NCI-H2107 treated with DMSO at 0.1 percent for 48 hours (cell line): ENCODE results near the gene MBD4.
A peak's percentile ranks its signal among the peaks of the same experiment; 100 is the strongest.
"Not testable (repeated sequence)": the region's sequence is repeated elsewhere in the genome, so short reads cannot be mapped to it uniquely, and the experiment has no call there.

ENCODE experiments used
- DNase-seq: peaks from one replicate; lab custom pipeline; 2025; ENCODE audit not compliant: unreplicated experiment; lab: John Stamatoyannopoulos, UW

The MBD4 gene

DNA sequence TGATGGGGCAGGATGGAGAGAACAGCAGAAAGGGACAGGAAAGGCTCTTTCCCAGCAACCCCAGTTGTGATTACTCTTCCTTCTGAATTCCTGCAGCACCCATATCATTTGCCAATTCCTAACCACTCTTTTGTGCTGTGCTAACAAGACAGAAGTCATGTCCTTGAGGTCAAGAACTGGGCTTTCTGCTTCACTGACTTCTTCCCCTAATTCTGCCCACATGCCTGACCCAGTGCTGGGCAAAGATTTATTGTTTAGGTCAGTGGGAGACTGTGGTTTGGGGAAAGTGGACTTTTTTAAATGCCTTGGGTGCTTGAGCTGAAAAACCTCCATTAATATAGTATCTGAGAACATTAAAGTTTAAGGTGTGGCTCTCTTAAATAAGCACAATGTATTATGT, 7.1 kb downstream of the MBD4 start:
- DNase-seq: no peak

DNA sequence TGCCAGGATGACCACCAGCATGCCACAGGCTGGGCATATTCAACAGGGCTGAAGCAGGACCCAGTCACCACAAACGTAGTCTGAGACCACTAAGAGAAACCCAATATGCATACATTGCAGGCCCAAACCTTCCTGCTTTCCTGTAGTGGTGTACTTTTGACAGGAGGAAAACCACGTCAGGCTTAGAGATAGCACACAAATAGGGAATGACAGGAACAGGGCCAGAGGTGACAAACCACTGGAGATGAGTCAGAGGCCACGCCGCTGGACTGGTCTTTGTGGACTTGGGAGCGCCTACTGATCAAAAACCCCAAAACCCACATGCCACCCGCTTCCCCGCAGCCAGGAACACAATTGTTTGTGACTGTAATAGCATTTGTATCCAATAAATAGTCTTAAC, 7.7 kb downstream of the MBD4 start:
- DNase-seq: no peak

GRCh38 chr3:129429602-129430001, 10.1 kb downstream of the MBD4 start:
- DNase-seq: no peak

DNA sequence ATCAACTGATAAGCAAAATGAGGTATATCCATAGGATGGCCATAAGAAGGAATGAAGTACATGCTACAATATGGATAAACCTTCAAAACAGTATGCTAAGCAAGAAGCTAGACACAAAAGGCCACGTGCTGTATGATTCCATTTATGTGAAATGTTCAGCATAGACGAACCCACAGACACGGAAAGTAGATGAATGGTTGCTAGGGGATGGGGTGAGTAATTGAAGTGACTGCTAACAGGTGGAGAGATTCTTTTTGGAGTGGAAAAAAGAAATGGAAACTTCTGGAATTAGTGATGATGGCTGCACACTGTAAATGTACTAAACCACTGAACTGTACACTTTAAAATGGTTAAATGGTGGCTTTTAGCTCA, 10.7 kb downstream of the MBD4 start:
- DNase-seq: no peak

GRCh38 chr3:129428376-129429079, 11.2 kb downstream of the MBD4 start, which contains the start of gene EFCAB12:
Gene EFCAB12 (minus strand): TSS chr3:129428636. CDS start chr3:129428488, 148 bp downstream.
- peak; percentile 96 for DNase-seq

GRCh38 chr3:129428007-129428375, 11.8 kb downstream of the MBD4 start:
- no peak for DNase-seq

DNA sequence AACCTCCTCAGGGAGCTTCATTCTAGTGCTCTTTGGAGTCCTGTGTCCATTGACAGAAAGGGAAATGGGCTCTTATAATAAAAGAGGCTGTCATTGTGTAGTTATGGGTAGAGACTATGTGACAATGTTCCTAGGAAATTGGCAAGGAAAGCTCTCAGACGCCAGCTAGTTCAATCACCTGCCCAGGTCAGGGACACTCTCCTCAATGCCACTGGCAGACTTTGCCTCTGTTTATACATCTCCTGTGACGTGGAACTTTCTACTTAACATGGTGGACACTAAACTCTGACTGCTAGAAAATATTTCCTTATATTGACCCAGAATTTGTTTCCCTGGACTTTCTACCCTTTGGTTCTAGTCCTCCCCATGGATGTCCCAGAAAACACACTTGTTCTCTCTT, 14.1 kb downstream of the MBD4 start:
- DNase-seq: no peak

DNA sequence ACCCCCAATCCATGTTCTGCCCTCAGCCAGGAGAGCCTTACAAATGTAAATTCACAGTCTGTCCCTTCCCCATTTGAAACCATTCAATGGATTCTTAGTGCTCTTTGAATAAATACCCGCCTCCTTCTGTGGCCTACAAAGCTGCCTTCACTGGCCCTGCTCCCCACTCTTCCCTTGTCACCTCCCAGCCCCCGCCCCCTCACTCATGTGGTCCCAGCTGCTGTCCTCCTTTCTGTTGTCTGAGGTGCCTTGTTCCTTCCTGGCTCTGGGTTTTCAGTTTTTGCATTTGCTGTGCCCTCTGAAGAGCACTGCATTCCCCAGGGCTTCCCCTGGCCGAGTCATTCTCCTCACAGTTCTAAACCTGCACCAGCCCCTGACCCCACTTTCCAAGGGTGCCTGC, 14.5 kb downstream of the MBD4 start:
- no peak for DNase-seq

GRCh38 chr3:129424185-129424841, 15.4 kb downstream of the MBD4 start:
- no peak for DNase-seq

DNA sequence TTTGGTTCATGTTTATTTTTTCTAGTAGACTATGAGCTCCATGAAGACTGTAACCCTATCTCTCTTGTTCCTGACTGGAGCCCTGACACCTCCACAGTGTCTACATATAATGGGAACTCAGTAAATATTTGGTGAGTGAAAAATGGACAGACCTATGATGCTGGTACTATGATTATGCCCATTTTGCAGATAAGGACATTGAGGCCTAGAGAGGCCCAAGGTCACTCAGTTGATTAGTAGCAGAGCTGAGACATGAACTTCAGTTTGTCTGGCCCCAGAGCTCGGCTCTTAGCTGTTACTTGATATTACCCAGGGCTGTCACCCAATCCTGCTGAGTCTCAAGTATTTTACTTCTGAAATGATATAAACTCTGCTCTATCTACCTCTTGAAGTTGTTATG, 16.9 kb downstream of the MBD4 start:
- DNase-seq: no peak

- no peak for DNase-seq
These were observed 17.6 kb downstream of the MBD4 start for GRCh38 chr3:129421988-129422745.

GRCh38 chr3:129421236-129421883, 18.4 kb downstream of the MBD4 start:
- DNase-seq: no peak

DNA sequence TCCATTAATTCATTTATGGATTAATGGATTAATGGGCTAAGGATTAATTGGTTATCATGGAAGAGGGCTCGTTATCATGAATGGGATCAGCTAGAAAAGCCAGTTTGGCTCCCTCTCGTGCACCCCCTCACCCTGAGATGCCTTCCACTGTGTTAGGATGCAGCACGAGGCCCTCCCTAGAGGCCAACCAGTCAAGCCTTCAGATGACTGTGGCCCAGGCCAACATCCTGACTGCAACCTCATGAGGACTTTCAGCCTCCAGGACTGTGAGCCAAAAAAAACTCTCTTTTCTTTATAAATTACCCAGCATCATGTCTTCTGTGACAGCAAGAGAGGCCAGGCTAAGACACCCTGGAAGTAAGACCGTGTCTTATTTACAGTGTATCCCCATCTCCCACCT, 20.3 kb downstream of the MBD4 start:
- no peak for DNase-seq

DNA sequence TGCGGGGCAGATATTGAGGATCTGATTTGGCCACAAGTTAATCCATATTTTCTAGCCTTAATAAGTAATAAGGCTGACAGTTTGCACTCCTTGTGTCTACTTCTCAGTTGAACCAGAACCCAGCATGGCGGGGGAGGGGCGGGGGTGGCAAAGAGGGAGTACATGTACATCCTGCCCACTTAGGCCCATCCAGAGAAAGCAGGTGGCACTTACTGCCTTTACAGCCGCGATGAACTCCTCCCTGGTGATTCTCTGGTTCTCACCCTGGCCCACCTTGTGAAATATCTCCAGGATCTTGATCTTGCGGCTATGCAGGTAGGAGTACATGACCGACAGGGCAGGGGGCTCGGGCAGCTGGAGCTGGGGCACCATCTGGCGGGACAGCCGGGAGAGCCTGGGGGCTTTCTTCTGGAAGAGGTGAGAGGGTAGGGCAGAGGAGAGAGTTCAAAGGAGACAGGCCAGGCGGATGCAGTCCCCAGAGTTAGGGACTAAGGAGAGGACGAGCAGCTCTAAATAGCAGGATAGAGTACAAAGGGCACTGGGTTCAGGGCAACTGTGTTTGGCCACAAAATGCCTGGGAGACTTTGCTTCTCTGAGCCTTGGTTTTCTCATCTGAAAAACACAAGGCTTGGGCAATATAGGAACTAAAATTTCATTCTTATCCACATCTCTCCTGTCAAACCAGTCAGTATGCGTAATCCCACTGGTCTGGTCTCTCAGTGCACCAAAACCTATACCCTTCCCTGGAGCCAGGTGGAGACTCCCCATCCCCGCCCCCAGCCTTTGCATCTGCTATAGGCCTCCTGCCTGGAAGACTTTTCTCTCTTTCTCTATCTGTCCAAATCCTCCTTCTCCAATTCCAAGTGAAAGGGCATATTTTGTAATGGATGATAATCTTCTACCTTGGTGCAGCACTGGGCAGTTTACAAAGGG, 21.4 kb downstream of the MBD4 start:
- DNase-seq: no peak

DNA sequence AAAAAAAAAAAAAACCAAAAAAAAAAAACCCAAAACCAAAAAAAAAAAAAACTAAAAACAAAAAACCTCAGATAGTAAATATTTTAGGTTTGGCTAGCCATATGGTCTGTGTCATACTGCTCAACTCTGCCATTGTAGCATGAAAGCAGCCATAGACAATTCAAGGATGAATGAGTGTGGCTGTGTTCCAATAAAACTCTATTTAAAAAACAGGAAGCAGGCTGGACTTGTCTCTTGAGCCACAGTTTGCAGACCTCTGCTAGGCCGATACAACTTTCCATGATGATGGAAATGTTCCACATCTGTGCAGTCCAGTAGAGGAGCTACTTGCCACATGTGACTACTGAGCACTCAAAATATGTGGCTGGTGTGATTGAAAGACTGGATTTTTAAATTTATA, 22.4 kb downstream of the MBD4 start:
- no peak for DNase-seq

DNA sequence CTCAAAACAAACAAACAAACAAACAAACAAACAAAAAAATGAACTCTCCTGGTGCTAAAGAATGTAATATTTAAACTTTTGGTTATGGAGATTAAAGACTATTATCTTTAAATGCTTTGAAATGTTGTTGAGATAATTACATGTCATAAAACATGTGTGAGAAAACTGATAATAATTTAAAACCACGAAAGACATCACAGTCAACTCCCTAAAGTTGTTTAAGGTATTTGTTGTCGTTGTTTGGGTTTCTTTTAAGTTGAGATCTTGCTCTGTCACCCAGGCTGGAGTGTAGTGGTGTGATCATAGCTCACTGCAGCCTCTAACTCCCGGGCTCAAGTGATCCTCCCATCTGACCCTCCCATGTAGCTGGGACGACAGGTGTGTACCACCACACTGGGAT, 23.3 kb downstream of the MBD4 start:
- no peak for DNase-seq

DNA sequence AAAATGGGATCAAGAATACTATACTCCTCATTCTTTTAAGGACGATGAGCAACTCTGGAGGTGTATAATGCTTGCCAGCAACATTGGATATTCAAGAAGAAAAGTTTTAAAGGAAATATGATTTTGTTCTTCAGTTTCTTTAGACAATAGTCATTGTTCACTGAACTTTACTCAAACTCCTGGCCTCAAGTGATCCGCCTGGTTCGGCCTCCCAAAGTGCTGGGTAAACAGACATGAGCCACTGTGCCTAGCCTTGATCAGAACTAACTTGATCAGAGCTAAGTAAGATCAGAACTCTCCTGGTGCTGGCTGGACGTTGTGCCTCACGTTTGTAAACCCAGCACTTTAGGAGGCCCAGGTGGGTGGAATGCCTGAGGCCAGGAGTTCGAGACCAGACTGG, 23.9 kb downstream of the MBD4 start:
- no peak for DNase-seq

DNA sequence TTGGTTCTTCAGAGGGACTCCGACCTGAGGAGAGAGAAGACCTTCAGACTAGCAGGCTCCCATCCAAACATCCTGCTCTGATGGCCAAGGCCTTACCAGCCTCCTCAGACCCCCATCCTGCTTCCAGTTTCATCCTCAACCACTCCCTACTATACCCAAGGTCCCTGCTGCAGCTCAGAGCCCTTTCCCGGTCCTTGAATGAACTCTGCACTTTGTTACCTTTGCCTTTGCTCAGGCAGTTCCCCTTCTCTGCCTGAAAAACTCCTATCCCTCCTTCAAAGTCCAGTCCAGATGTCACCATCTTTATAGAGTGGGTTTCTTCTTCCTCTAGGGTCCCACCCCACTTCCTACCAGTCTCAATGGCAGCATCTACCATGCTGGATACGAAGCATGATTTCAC, 24.4 kb downstream of the MBD4 start:
- DNase-seq: no peak

- no peak for DNase-seq
These were observed 25.9 kb downstream of the MBD4 start for GRCh38 chr3:129413687-129414506.

DNA sequence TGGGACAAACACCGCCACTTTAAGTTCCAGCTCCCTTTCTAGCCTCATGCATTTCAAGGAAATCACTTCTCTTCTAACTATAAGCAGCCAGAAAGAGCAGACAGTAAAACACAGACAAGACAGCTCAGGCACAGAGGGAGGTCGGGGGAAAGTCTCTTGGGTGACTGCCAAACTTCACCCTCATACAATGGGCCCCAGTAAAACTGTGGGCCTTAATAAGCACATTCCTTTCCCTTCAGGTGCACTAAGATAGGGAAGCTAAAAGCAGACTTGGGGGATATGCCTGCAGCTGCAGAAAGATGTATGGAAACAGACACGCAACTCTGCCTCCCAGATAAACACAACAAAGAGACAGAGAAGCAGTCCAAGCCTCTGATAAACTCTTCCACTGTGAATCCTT, 26.5 kb downstream of the MBD4 start:
- DNase-seq: not testable (repeated sequence)
